Naive thymus-derived CD4-positive, alpha-beta T cell (primary cell): ENCODE results near the gene SHMT1. TPM values are rescaled to one million over a fixed set of nuclear protein-coding genes. Genes with fewer than 3 reads are reported as not detected.
A peak's percentile ranks its signal among the peaks of the same experiment; 100 is the strongest.

Experiments
- ATAC-seq: fragments of 150-1000 bp; cut with Tn5 transposase; 2 replicates; pipeline ENCODE4 v1.10.0; 2021; ENCODE audit warnings: mild to moderate bottlenecking, moderate library complexity
- CTCF ChIA-PET: fragments of 350-600 bp; sonication (Branson Sonifier 250); formaldehyde crosslinking; loops from one replicate; lab custom pipeline; 2021; ENCODE audit warnings: antibody characterized with exemption; lab: Charles Lee
- POLR2A ChIA-PET: fragments of 350-600 bp; sonication (Branson Sonifier 250); formaldehyde crosslinking; loops from one replicate; lab custom pipeline; 2021; ENCODE audit warnings: antibody characterized with exemption, inconsistent platforms; lab: Charles Lee
- DNase-seq, 9 donors: peaks; one replicate each; pipeline versions ENCODE4 v3.0.0 to v3.0.0-alpha.2; 2020 to 2022; ENCODE audit warnings: mixed read lengths in 1 of 9
- H3K27ac ChIP-seq: one replicate; pipeline ENCODE4 v1.7.0; 2013; ENCODE audit warnings: mild to moderate bottlenecking, low read depth, low read length, moderate library complexity
- H3K27me3 ChIP-seq, 2 donors: one replicate each; pipeline ENCODE4 v1.7.0; 2013; ENCODE audit warnings: low read length in 2 of 2, mild to moderate bottlenecking in 2 of 2, moderate library complexity in 2 of 2; ENCODE audit not compliant: control insufficient read depth in 2 of 2, insufficient read depth in 2 of 2
- H3K36me3 ChIP-seq, 3 experiments: 1 replicate in 2 of 3; 2 replicates in 1 of 3; pipeline ENCODE4 v1.7.0; 2013; ENCODE audit warnings: low read length in 3 of 3, mild to moderate bottlenecking in 3 of 3, moderate library complexity in 1 of 3; ENCODE audit not compliant: insufficient read depth in 3 of 3, control insufficient read depth in 2 of 3
- H3K4me1 ChIP-seq, 2 donors: one replicate each; pipeline ENCODE4 v1.7.0; 2013; ENCODE audit warnings: low read length in 2 of 2, mild to moderate bottlenecking in 2 of 2, moderate library complexity in 1 of 2; ENCODE audit not compliant: control insufficient read depth in 2 of 2, insufficient read depth in 2 of 2
- H3K4me3 ChIP-seq: 2 replicates; pipeline ENCODE4 v1.7.0; 2013; ENCODE audit warnings: mild to moderate bottlenecking, low read length
- H3K9me3 ChIP-seq, 3 experiments: 1 replicate in 2 of 3; 2 replicates in 1 of 3; pipeline ENCODE4 v1.7.0; 2013; ENCODE audit warnings: low read length in 3 of 3; ENCODE audit not compliant: control insufficient read depth in 2 of 3
- H3K27ac Mint-ChIP-seq, 9 donors: one replicate each; pipeline ENCODE4 v1.8.0; 2020 to 2022; ENCODE audit warnings: mixed read lengths in 9 of 9, mild to moderate bottlenecking in 8 of 9, moderate library complexity in 5 of 9, inconsistent platforms in 2 of 9
- H3K27me3 Mint-ChIP-seq, 5 donors: one replicate each; pipeline ENCODE4 v1.8.0; 2021 to 2022; ENCODE audit warnings: mixed read lengths in 5 of 5, mild to moderate bottlenecking in 1 of 5
- H3K36me3 Mint-ChIP-seq, 5 donors: one replicate each; pipeline ENCODE4 v1.8.0; 2020 to 2022; ENCODE audit warnings: mixed read lengths in 5 of 5, mild to moderate bottlenecking in 3 of 5, inconsistent platforms in 1 of 5
- H3K4me1 Mint-ChIP-seq, 7 donors: one replicate each; pipeline ENCODE4 v1.8.0; 2020 to 2022; ENCODE audit warnings: mixed read lengths in 7 of 7, mild to moderate bottlenecking in 3 of 7, inconsistent platforms in 1 of 7
- H3K4me3 Mint-ChIP-seq, 10 donors: one replicate each; pipeline ENCODE4 v1.8.0; 2020 to 2022; ENCODE audit warnings: mild to moderate bottlenecking in 10 of 10, mixed read lengths in 10 of 10, moderate library complexity in 6 of 10, inconsistent platforms in 2 of 10
- H3K9me3 Mint-ChIP-seq, 11 donors: one replicate each; pipeline ENCODE4 v1.8.0; 2020 to 2022; ENCODE audit warnings: mixed read lengths in 11 of 11, mild to moderate bottlenecking in 4 of 11, inconsistent platforms in 1 of 11, moderate library complexity in 1 of 11
- intact Hi-C, 2 donors: fragments of 100-400 bp; cut with micrococcal nuclease; formaldehyde crosslinking; loops; one replicate each; pipeline ENCODE4 v1.15.1; 2023
- microRNA-seq: library from miRNA; unstranded; fragments of <30 nt; microRNA quantifications from one replicate; pipeline ENCODE4 v1.2.0, GENCODE V29; 2022; ENCODE audit warnings: borderline microRNAs expressed
- polyA plus RNA-seq, 2 donors: library from polyadenylated mRNA; unstranded; fragments of 300-500 nt; fragmentation: Illumina TruSeq; gene quantifications; one replicate each; pipeline ENCODE4 v1.2.3, GENCODE V29; 2021
- total RNA-seq, 6 experiments: library from RNA in 5 of 6; stranded (reverse) in 5 of 6; gene quantifications; 1 replicate in 5 of 6; 2 replicates in 1 of 6; pipeline ENCODE4 v1.2.3 and lab custom pipeline; 2021 to 2026

The SHMT1 gene
- total and polyA plus RNA-seq, 7 experiments from 2014 or later = 7.5 to 44.0 (median 15.4) TPM

GRCh38 chr17:18285296-18285695, 78.1 kb downstream of the SHMT1 start:
- peaks cover 0 to 2% (median 0%) of the 10 kb centered on the region in 11 donors for H3K9me3 Mint-ChIP-seq
- H3K4me3 ChIP-seq = no peak overlapping the region
- intact Hi-C loops = no loop called here
- H3K36me3 ChIP-seq = peaks cover 16 to 90% (median 27%) of the 10 kb centered on the region in 3 experiments
- no peaks in the 10 kb centered on the region for H3K27me3 ChIP-seq
- H3K27ac Mint-ChIP-seq = no peak overlapping the region
- H3K4me1 ChIP-seq = no peaks in the 10 kb centered on the region
- ChIA-PET POLR2A (no interaction called here), CTCF (interaction anchor here (0.6 kb wide), 1 partner anchor 282 kb away, joined by 4 read pairs; no protein-coding TSS in a partner anchor)
- no peaks in the 10 kb centered on the region for H3K4me1 Mint-ChIP-seq
- DNase-seq = no peak
- no peak overlapping the region for H3K4me3 Mint-ChIP-seq
- H3K36me3 Mint-ChIP-seq = peaks cover 5 to 53% (median 22%) of the 10 kb centered on the region in 5 donors
- no peaks in the 10 kb centered on the region for H3K27me3 Mint-ChIP-seq
- H3K9me3 ChIP-seq = no peaks in the 10 kb centered on the region
- no peak overlapping the region for H3K27ac ChIP-seq
- ATAC-seq = no peak

GRCh38 chr17:18281788-18282187, 81.6 kb downstream of the SHMT1 start:
- DNase-seq (no peak), ATAC-seq (no peak)
- no peaks in the 10 kb centered on the region for H3K4me1 ChIP-seq
- Mint-ChIP-seq H3K4me1 (no peaks in the 10 kb centered on the region), H3K36me3 (peaks cover 0 to 51% (median 17%) of the 10 kb centered on the region in 5 donors), H3K4me3 (no peak overlapping the region), H3K27ac (no peak overlapping the region), H3K9me3 (peaks cover 0 to 2% (median 0%) of the 10 kb centered on the region in 11 donors), H3K27me3 (no peaks in the 10 kb centered on the region)
- POLR2A ChIA-PET = interaction anchor here (0.5 kb wide), 1 partner anchor 26 kb away, joined by 5 read pairs; no protein-coding TSS in a partner anchor
- no peak overlapping the region for H3K27ac ChIP-seq
- H3K4me3 ChIP-seq = no peak overlapping the region
- peaks cover 10 to 89% (median 18%) of the 10 kb centered on the region in 3 experiments for H3K36me3 ChIP-seq
- no peaks in the 10 kb centered on the region for H3K27me3 ChIP-seq
- no peaks in the 10 kb centered on the region for H3K9me3 ChIP-seq
- intact Hi-C loops = no loop called here
- CTCF ChIA-PET = no interaction called here

- no peak overlapping the region for H3K4me3 Mint-ChIP-seq
- no peak overlapping the region for H3K27ac ChIP-seq
- ChIA-PET POLR2A (no interaction called here), CTCF (no interaction called here)
- H3K4me1 ChIP-seq = no peaks in the 10 kb centered on the region
- intact Hi-C loops = no loop called here
- no peak for ATAC-seq
- H3K9me3 ChIP-seq = no peaks in the 10 kb centered on the region
- no peaks in the 10 kb centered on the region for H3K4me1 Mint-ChIP-seq
- H3K9me3 Mint-ChIP-seq = no peaks in the 10 kb centered on the region
- peak overlapping the region in 1 of 9 donors; percentile 1 for H3K27ac Mint-ChIP-seq
- no peak overlapping the region for H3K4me3 ChIP-seq
- no peaks in the 10 kb centered on the region for H3K27me3 Mint-ChIP-seq
- H3K27me3 ChIP-seq = no peaks in the 10 kb centered on the region
- H3K36me3 ChIP-seq = peaks cover 5 to 90% (median 18%) of the 10 kb centered on the region in 3 experiments
- DNase-seq = no peak
- H3K36me3 Mint-ChIP-seq = peaks cover 0 to 47% (median 18%) of the 10 kb centered on the region in 5 donors
These were observed 82.5 kb downstream of the SHMT1 start for GRCh38 chr17:18280766-18281371.

- ChIA-PET POLR2A (no interaction called here), CTCF (no interaction called here)
- Histone ChIP-seq H3K27ac (no peak overlapping the region), H3K36me3 (peaks cover 5 to 83% (median 13%) of the 10 kb centered on the region in 3 experiments), H3K9me3 (no peaks in the 10 kb centered on the region), H3K4me3 (no peak overlapping the region), H3K4me1 (no peaks in the 10 kb centered on the region), H3K27me3 (no peaks in the 10 kb centered on the region)
- DNase-seq (no peak), ATAC-seq (no peak)
- Mint-ChIP-seq H3K4me1 (no peaks in the 10 kb centered on the region), H3K9me3 (no peaks in the 10 kb centered on the region), H3K27me3 (no peaks in the 10 kb centered on the region), H3K4me3 (no peak overlapping the region), H3K27ac (no peak overlapping the region), H3K36me3 (peaks cover 0 to 40% (median 13%) of the 10 kb centered on the region in 5 donors)
- intact Hi-C loops = no loop called here
These were observed 83.1 kb downstream of the SHMT1 start for GRCh38 chr17:18280249-18280648.

GRCh38 chr17:18278867-18279266, 84.5 kb downstream of the SHMT1 start:
- no peak for ATAC-seq
- Histone ChIP-seq H3K9me3 (no peaks in the 10 kb centered on the region), H3K27ac (no peak overlapping the region), H3K4me3 (no peak overlapping the region), H3K36me3 (peaks cover 5 to 80% (median 11%) of the 10 kb centered on the region in 3 experiments), H3K27me3 (no peaks in the 10 kb centered on the region), H3K4me1 (no peaks in the 10 kb centered on the region)
- intact Hi-C loops = no loop called here
- H3K9me3 Mint-ChIP-seq = no peaks in the 10 kb centered on the region
- DNase-seq = no peak
- peaks cover 0 to 38% (median 5%) of the 10 kb centered on the region in 5 donors for H3K36me3 Mint-ChIP-seq
- CTCF ChIA-PET = no interaction called here
- no peak overlapping the region for H3K4me3 Mint-ChIP-seq
- POLR2A ChIA-PET = no interaction called here
- H3K27ac Mint-ChIP-seq = no peak overlapping the region
- no peaks in the 10 kb centered on the region for H3K27me3 Mint-ChIP-seq
- H3K4me1 Mint-ChIP-seq = no peaks in the 10 kb centered on the region

Small RNA genes within 50 kb of the gene (microRNA-seq; reads per million reads assigned to microRNA genes)
- not detected for gene MIR6778

Other genes with a start within 250 kb of the SHMT1 start
- gene ALKBH5, start 179.7 kb downstream of the SHMT1 start, total RNA-seq = 100 to 1,000 TPM in 3 of 5 experiments, 10 to 100 TPM in 2; 97.4 to 135 (median 108) TPM
- gene ALKBH5, start 179.7 kb downstream of the SHMT1 start, polyA plus RNA-seq = 100 to 1,000 TPM; 121 to 154 TPM
- gene LLGL1, start 137.9 kb downstream of the SHMT1 start, total RNA-seq = 10 to 100 TPM; 12.9 to 21.6 (median 16.5) TPM
- gene LLGL1, start 137.9 kb downstream of the SHMT1 start, polyA plus RNA-seq = 1 to 10 TPM in 1 of 2 donors, under 1 TPM in 1; 0.89 to 2.0 TPM
- 100 to 1,000 TPM; 253 to 348 (median 303) TPM for gene FLII, start 104.8 kb downstream of the SHMT1 start, total RNA-seq
- gene FLII, start 104.8 kb downstream of the SHMT1 start, polyA plus RNA-seq = 100 to 1,000 TPM in 1 of 2 donors, 10 to 100 TPM in 1; 93.1 to 198 TPM
- 10 to 100 TPM in 4 of 5 experiments, 1 to 10 TPM in 1; 6.5 to 22.5 (median 15.1) TPM for gene MIEF2, start 102.9 kb downstream of the SHMT1 start, total RNA-seq
- 10 to 100 TPM; 11.3 to 19.6 TPM for gene MIEF2, start 102.9 kb downstream of the SHMT1 start, polyA plus RNA-seq
- 10 to 100 TPM; 39.0 to 74.9 (median 43.6) TPM for gene TOP3A, start 48.6 kb downstream of the SHMT1 start, total RNA-seq
- gene TOP3A, start 48.6 kb downstream of the SHMT1 start, polyA plus RNA-seq = 10 to 100 TPM; 13.7 to 30.8 TPM
- gene SMCR8, start 48.3 kb downstream of the SHMT1 start, total RNA-seq = 10 to 100 TPM; 29.0 to 61.7 (median 52.1) TPM
- 1 to 10 TPM; 5.2 to 8.0 TPM for gene SMCR8, start 48.3 kb downstream of the SHMT1 start, polyA plus RNA-seq
- gene EVPLL, start 14.2 kb upstream of the SHMT1 start, total RNA-seq = not detected
- gene EVPLL, start 14.2 kb upstream of the SHMT1 start, polyA plus RNA-seq = under 1 TPM in 1 of 2 donors, not detected in 1; 0.46 TPM
- 1 to 10 TPM in 1 of 5 experiments, under 1 TPM in 3, not detected in 1; 0.24 to 1.4 (median 0.80) TPM for gene LGALS9C, start 113.2 kb upstream of the SHMT1 start, total RNA-seq
- gene LGALS9C, start 113.2 kb upstream of the SHMT1 start, polyA plus RNA-seq = not detected